A673 (cell line): ENCODE data around the gene GPR176. TPM values are rescaled to one million over a fixed set of nuclear protein-coding genes. Genes with fewer than 3 reads are reported as not detected.

Experiments
- BruUV-seq: library from RNA; stranded (reverse); fragments of 400-500 nt; replicated peaks from 2 replicates; lab custom pipeline; 2021; lab: Mats Ljungman, UMichigan
- CTCF ChIA-PET: fragments of 300-600 bp; sonication (Branson Sonifier 250); formaldehyde crosslinking; loops from one replicate; lab custom pipeline; 2022; ENCODE audit warnings: antibody characterized with exemption; lab: Charles Lee
- POLR2A ChIA-PET: fragments of 300-600 bp; sonication (Branson Sonifier 250); formaldehyde crosslinking; loops from one replicate; lab custom pipeline; 2022; ENCODE audit warnings: antibody characterized with exemption; ENCODE audit not compliant: low non-redundant PET; lab: Charles Lee
- DNase-seq: peaks from one replicate; pipeline ENCODE4 v3.0.0-alpha.2; 2015; ENCODE audit warnings: low spot score
- H3K27ac ChIP-seq: fragments of 200-600 bp; sonication (generic); 2 replicates; pipeline ENCODE4 v1.5.1; 2016; ENCODE audit warnings: mixed run types, low read depth, mild to moderate bottlenecking, mixed read lengths, antibody characterized with exemption, low read length; ENCODE audit not compliant: poor library complexity, severe bottlenecking
- H3K27me3 ChIP-seq: fragments of 200-600 bp; sonication (generic); replicated peaks from 2 replicates; pipeline ENCODE4 v1.6.1; 2017; ENCODE audit warnings: mixed run types, low read depth, mild to moderate bottlenecking, mixed read lengths, antibody characterized with exemption, low read length; ENCODE audit not compliant: insufficient read depth, poor library complexity
- H3K36me3 ChIP-seq: fragments of 200-600 bp; sonication (generic); 2 replicates; pipeline ENCODE4 v1.6.1; 2016; ENCODE audit warnings: mixed run types, mild to moderate bottlenecking, mixed read lengths, antibody characterized with exemption, low read length; ENCODE audit not compliant: insufficient read depth, poor library complexity, severe bottlenecking
- H3K4me1 ChIP-seq: fragments of 200-600 bp; sonication (generic); 2 replicates; pipeline ENCODE4 v1.6.1; 2017; ENCODE audit warnings: mixed run types, mild to moderate bottlenecking, mixed read lengths, antibody characterized with exemption, low read length; ENCODE audit not compliant: insufficient read depth, poor library complexity, severe bottlenecking
- H3K4me3 ChIP-seq: fragments of 200-600 bp; sonication (generic); 2 replicates; pipeline ENCODE4 v1.5.1; 2016; ENCODE audit warnings: low read depth, mixed run types, mild to moderate bottlenecking, mixed read lengths, low read length; ENCODE audit not compliant: poor library complexity, severe bottlenecking
- H3K9me3 ChIP-seq: fragments of 200-600 bp; sonication (generic); 2 replicates; pipeline ENCODE4 v1.6.1; 2016; ENCODE audit warnings: mixed run types, low read depth, mild to moderate bottlenecking, mixed read lengths, antibody characterized with exemption, low read length; ENCODE audit not compliant: poor library complexity, severe bottlenecking
- CTCF ChIP-seq: fragments of 300-800, 200-600 bp; sonication (generic); conservative IDR thresholded peaks from 2 replicates; pipeline ENCODE4 v1.5.1; 2017; ENCODE audit warnings: low read depth, mild to moderate bottlenecking, antibody characterized with exemption, low read length, moderate library complexity, mixed read lengths
- EZH2 ChIP-seq: fragments of 200-600 bp; sonication (generic); IDR thresholded peaks from 2 replicates; pipeline ENCODE4 v1.6.1; 2017; ENCODE audit warnings: borderline replicate concordance, low read depth, mild to moderate bottlenecking, mixed read lengths, antibody characterized with exemption, low read length; ENCODE audit not compliant: poor library complexity, severe bottlenecking
- intact Hi-C: fragments of 100-400 bp; cut with micrococcal nuclease; formaldehyde crosslinking; loops from one replicate; pipeline ENCODE4 v1.10.0; 2022; ENCODE audit not compliant: unreplicated experiment
- total RNA-seq: library from RNA; stranded (reverse); gene quantifications from 2 replicates; pipeline ENCODE4 v1.2.3, GENCODE V29; 2021

GPR176 gene
- total RNA-seq, 1 experiment from 2014 or later: 5.6 TPM

GRCh38 chr15:39937696-39938095, 17.6 kb upstream of the GPR176 start:
- no peak for DNase-seq
- BruUV-seq: no TSS peak
- TF ChIP-seq EZH2: no peak
- TF ChIP-seq CTCF: no peak
- intact Hi-C loops: no loop called here
- CTCF ChIA-PET: no interaction called here
- Histone ChIP-seq H3K36me3 (peaks cover 19% of the 10 kb centered on the region), H3K4me3 (no peak overlapping the region), H3K27me3 (no peaks in the 10 kb centered on the region), H3K9me3 (no peaks in the 10 kb centered on the region), H3K4me1 (peaks cover 6% of the 10 kb centered on the region), H3K27ac (no peak overlapping the region)
- POLR2A ChIA-PET: no interaction called here

DNA sequence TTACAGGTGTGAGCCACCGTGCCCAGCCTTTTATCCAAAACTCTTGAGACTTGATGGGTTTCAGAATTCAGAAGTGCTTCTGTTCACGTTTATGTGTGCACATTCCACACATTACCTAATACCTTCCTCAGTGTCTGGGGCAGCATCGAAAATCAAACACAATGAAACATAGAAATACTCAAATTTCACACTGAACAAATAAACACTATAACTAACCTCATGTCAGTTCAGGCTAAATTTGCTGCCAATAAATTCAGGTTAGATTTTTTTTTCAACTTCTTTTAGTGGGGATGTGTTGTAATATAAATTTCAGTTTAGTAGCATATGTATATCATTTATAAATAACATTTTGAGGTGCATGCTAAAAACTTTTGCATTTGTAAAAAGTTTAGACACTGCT, 16.6 kb upstream of the GPR176 start:
- no peak for DNase-seq
- TF ChIP-seq EZH2: no peak
- TF ChIP-seq CTCF: no peak
- H3K36me3 ChIP-seq: peaks cover 18% of the 10 kb centered on the region
- POLR2A ChIA-PET: no interaction called here
- CTCF ChIA-PET: no interaction called here
- no peak overlapping the region for H3K4me3 ChIP-seq
- intact Hi-C loops: no loop called here
- no peaks in the 10 kb centered on the region for H3K27me3 ChIP-seq
- H3K4me1 ChIP-seq: peaks cover 6% of the 10 kb centered on the region
- no peaks in the 10 kb centered on the region for H3K9me3 ChIP-seq
- BruUV-seq: no TSS peak
- H3K27ac ChIP-seq: no peak overlapping the region

DNA sequence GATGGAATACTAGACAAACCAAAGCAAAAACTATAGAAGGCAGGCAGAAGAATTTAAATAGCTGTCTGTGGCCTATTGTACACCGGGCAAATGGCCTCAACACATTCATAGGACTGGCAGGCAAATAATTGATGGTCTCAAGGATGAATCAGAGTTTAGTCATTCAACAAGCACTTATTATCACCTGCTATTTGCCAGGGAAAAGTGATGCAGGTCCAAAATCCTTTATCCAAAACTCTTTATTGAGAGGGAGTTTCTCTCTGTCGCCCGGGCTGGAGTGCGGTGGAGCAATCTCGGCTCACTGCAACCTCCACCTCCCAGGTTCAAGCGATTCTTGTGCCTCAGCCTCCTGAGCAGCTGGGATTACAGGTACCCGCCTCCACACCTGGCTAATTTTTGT, 16.1 kb upstream of the GPR176 start:
- Histone ChIP-seq H3K27me3 (no peaks in the 10 kb centered on the region), H3K27ac (no peak overlapping the region), H3K36me3 (peaks cover 13% of the 10 kb centered on the region), H3K4me1 (peaks cover 6% of the 10 kb centered on the region), H3K4me3 (no peak overlapping the region), H3K9me3 (no peaks in the 10 kb centered on the region)
- no peak for TF ChIP-seq CTCF
- TF ChIP-seq EZH2: no peak
- BruUV-seq: no TSS peak
- CTCF ChIA-PET: no interaction called here
- DNase-seq: no peak
- intact Hi-C loops: no loop called here
- POLR2A ChIA-PET: no interaction called here
